HG02840 (cell line): Measurements from ENCODE around the gene SPPL2A.
"Not testable (repeated sequence)": the region's sequence is repeated elsewhere in the genome, so short reads cannot be mapped to it uniquely, and the experiment has no call there.

Experiments used
- ATAC-seq: cut with Tn5 transposase; IDR thresholded peaks from one replicate; pipeline ENCODE4 v1.9.1; 2021; ENCODE audit warnings: mild to moderate bottlenecking, moderate library complexity, moderate number of reproducible peaks; ENCODE audit not compliant: unreplicated experiment, low FRiP score

The SPPL2A gene

DNA sequence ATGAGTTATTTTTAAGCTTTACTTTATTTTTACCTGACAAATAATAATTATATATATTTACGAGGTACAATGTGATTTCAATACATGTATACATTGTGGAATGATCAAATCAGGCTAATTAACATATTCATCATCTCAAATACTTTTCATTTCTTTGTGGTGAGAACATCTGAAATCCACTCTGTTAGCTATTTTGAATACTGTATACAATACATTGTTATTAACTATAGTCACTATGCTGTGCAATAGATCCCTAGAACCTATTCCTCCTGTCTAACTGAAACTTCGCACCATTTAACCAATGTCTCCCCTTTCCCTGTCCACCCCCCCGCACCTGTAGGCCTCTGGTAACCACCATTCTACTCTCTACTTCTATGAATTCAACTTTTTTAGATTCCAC is 7.9 kb upstream of the SPPL2A start:
- no peak for ATAC-seq

GRCh38 chr15:50767332-50767861 is 1.9 kb upstream of the SPPL2A start:
- ATAC-seq, result no peak

DNA sequence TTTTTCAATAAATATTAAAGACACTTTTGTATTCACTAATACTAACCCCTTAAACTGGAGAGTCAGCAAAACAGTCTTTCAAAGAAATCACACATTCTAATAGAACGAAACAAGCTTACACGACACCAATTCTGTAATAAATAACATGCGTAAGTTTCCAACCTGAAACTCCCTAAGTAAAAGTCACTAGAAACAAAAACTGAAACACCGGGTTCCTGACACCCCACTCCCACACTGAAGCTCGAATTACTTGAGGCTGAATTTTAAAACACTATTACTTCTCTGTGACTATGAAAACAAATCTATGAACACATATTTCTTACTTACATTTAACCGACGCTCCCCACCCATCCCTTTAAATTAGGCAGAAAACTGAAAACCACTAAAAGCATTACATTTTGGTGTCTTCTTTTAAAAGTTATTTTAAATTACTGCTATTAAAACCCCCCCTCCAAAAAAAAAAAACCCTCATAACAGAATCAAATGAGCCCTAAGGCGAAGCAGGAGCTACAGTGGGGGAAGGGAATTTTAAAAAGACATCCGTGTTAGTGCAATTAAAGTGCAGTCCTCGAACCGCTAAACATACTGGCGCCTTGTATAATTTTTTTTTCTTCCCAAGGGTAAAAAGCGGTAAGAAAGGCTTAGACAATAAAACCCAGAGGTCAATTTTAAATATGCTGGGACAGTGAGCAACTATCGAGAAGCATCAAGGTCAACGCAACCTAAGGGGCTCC is 878 bp downstream of the SPPL2A start:
- no peak for ATAC-seq

- ATAC-seq, result no peak
These were observed 6.7 kb downstream of the SPPL2A start for GRCh38 chr15:50758712-50759205.

GRCh38 chr15:50753463-50753862 is 12.0 kb downstream of the SPPL2A start:
- ATAC-seq, result no peak

- no peak for ATAC-seq
These were observed 14.1 kb downstream of the SPPL2A start for GRCh38 chr15:50751394-50751793.

- ATAC-seq, result no peak
These were observed 15.2 kb downstream of the SPPL2A start for GRCh38 chr15:50750227-50750705.

GRCh38 chr15:50747523-50747922 is 18.0 kb downstream of the SPPL2A start:
- ATAC-seq, result no peak

GRCh38 chr15:50744601-50745000 is 20.9 kb downstream of the SPPL2A start:
- ATAC-seq, result no peak

DNA sequence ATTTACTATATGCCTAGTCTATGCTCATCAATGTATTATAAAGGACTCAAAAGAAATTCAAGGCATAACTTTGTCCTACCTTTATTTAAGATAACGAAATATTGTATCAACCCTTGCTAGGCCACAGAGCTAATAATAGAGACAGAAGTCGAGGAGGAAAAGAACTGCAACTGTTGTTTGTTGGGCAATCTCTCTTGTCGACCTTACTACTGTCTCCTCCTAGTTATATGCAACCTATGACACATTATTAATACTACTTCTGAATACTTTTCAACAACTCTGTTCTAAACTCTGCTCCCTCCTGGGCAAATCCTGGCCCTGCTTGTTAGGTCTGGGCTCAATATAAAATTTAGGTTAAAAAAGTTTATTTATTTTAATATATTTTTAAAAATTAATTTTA is 24.6 kb downstream of the SPPL2A start:
- ATAC-seq, result no peak

- ATAC-seq, result no peak
These were observed 28.7 kb downstream of the SPPL2A start for GRCh38 chr15:50736823-50737222.

DNA sequence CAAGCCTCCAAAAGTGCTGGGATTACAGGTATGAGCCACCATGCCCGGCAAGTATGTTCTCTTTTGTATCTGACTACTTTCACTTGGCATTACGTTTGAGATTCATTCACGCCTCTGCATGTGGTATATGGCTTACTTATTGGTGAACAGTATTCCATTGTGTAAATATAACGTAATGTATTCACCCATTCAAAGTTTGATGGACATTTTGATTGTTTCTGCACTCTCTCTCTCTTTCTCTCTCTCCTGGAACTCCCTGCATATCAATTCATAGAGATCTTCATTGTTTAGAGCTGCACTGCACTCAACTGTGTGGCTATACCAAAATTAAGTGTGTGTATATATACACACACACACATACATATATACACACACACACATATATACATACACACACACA is 30.4 kb downstream of the SPPL2A start:
- ATAC-seq, result no peak

- ATAC-seq, result no peak
These were observed 39.2 kb downstream of the SPPL2A start for GRCh38 chr15:50726315-50726714.

DNA sequence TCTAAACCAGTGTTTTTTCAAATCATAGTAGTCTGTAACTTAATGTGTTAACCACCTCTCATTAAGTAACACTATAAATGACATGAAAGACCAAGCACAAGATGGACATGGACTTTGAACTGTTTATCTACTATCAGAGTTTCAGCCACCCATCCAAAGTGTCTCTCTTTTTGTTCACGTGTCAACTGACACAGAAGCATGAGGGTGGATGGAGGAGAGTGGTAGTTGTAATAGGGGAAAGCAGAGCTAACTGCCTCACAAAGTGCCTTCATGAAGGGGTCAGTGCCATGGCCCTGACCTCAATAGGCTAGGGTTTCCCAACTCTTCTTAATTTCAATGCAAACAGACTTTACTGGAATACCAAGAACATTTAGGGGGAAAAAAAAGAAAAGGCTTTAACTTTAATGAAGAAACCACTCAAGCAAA is 46.8 kb downstream of the SPPL2A start:
- ATAC-seq, result no peak

GRCh38 chr15:50712018-50712417 is 53.5 kb downstream of the SPPL2A start:
- ATAC-seq, result no peak

- ATAC-seq, result no peak
These were observed 54.9 kb downstream of the SPPL2A start for GRCh38 chr15:50710585-50710984.

DNA sequence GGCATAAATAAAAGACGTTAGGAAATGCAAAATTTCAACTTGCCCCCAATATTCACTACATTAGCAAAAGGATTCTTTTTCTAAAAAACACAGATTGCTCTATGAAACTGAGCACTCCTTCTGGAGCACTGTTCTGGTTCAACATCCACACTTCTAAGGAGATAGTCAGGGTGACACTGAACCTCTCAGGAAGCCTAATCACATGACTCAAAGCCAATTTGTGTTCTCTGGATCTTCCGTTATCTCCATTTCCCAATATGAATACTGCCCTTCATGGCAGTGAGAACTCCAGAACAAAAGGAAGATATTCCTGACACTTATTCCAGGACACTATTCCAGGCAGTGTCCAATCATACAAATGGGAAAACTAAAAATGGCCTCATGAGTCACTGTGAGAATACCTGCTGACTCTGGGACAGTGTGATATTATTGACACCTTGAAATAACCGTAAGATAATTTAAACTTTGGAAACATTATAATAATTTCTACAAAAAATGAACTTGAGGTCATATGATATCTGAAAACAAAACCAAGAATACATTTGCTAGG is 57.6 kb downstream of the SPPL2A start:
- no peak for ATAC-seq

DNA sequence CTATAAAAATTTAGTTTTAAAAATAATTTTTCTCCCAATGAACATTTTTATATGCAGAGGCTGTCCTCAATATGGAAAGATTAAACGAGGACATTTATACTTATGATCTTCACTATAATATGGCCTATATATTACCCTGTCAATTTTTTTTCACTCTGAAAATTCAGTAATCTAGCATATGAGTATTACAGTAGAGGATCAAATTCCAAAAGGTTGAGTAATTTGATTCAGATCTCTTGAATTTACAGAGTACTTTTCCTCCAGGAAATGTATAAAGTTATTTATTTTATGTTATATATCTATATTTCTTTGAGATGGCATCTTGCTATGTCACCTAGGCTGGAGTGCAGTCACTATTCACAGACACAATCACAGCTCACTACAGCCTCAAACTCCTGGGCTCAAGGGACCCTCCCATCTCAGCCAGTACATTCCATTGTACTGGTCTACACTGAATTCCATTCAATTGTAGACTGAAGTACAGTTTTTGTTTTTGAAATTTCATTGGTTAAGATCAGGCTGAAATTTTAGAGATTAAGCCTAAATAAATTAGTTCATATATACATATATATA is 62.7 kb downstream of the SPPL2A start:
- ATAC-seq, result no peak

DNA sequence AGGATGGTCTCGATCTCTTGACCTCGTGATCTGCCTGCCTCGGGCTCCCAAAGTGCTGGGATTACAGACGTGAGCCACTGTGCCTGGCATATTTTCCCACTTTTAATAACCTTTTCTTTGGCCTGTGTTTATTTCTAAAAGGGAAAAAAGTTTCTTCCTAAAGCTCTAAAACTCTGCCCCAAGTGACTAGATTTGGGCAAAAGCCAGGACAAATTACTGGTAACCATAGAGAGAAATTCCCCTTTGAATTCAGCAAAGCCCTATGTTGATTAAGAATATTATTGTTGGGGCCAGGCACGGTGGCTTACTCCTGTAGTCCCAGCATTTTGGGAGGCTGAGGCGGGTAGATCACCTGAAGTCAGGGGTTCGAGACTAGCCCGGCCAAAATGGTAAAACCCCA is 67.4 kb downstream of the SPPL2A start:
- no peak for ATAC-seq

DNA sequence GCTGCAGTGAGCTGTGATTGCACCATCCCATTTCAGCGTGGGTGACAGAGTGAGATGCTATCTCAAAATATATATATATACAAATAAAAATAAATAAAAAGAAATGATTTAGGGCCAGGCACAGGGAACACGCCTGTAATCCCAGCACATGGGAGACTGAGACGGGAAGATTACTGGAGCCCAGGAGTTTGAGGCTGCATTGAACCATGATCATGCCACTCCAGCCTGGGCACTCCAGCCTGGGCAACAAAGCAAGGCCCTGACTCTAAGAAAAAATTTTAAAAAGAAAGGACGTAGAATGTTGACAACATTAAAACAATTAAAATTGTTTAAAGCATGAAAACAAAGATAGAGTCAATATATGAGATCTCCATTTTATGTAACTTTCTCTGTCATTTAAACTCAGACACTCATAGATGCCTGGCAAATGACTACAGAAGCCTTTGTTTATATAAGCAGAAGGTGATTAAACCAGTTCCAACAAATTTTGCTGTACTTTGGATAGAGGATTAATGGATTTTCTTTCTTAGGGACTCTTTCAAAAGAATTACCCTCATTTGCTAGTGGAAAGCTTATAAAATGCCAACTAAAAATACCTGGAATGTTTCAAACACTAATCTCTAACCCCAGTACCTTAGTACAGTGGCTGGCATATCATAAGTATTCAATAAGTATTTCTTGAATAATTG is 68.3 kb downstream of the SPPL2A start:
- ATAC-seq, result no peak

GRCh38 chr15:50694634-50695165 is 70.8 kb downstream of the SPPL2A start:
- not testable (repeated sequence) for ATAC-seq
